ENCODE results near the gene UNC5C. TPM values are rescaled to one million over a fixed set of nuclear protein-coding genes. Genes with fewer than 3 reads are reported as not detected.
A peak's percentile ranks its signal among the peaks of the same experiment; 100 is the strongest.

Gene UNC5C
- total RNA-seq, 1 experiment from 2014 or later, result 0.11 TPM

DNA sequence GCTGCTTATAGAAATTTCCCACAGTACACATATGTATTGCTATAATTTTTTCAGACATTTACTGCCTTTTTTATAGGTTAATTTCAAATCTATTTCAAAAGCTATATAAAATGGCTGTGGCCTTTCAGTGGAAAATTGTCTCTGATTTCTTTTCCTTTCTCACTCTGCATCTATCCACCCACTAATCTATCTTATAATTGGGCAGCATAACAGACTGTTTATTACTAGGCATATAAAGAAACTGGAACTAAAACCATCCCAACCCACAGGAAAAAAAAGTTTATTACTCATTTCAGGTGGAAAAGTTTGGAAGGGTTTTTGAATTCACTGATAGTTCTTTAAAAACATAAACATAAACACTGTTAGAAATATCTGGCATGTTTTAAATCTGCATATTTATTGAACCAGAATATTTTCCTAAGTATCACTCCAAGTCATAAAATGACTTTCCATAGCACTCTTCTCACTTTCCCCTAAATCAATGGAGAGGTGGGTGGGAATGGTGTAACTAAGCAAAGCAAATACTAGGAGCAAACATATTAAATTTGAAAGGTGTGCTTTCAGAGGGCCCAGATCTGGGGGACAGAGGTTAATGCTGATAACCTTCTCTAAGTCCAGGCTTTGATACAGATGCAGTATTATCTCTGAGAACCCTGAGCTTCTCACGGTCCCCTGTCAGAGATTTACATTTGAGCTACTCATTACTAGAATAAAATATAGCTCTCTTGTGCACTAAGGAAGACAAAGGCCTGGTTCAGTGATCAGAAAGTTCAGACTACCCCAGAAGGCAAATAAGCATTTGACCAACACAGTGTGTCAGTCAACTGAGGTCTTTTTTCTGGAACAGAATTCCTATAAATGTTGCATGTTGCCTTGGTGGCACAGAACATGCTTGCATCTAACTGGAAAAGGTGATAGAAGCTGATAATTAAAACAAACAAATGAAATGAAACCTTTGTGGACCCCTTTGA, 328.3 kb downstream of the UNC5C start:
- DNase-seq (ENCODE audit: low read depth), result no peak

DNA sequence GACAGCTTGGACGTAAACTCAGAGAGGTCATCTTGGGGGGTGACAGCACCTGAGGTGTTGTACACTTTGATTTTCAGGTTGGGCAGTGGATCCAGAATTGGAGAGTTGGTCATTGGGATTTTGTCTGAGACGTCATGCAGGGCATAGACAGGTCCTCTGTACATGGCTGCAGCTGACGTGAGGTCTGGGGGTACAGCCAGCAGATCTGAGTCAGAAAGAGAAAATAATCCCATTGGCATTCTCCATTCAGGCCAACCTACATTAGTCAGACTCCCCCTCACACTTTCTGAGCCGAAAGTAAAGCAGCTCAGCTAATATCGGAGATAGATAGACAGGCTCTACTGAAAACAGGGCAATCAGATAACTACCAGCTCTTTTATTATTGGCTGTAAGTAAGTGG, 329.7 kb downstream of the UNC5C start:
- DNase-seq (ENCODE audit: low read depth), result peak; percentile 48

DNA sequence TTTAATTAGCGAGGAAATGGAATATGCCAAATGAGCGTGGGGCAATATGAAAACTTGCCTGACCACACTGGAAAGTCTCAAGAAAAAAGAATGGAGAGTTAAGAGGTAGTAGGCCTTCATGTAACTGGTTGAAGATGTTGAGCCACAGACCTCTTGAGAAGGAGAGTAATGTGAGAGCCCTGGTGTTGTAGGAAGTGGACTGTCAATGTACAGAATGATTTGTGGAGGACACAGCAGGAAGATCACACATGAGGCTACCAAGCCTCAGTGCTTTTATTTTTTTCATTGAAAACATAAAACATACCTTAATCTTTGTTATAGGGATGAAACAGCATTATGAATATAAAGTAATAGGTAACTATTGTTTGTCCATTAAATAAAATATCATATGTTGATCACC, 331.6 kb downstream of the UNC5C start:
- DNase-seq (ENCODE audit: low read depth), result peak; percentile 8

DNA sequence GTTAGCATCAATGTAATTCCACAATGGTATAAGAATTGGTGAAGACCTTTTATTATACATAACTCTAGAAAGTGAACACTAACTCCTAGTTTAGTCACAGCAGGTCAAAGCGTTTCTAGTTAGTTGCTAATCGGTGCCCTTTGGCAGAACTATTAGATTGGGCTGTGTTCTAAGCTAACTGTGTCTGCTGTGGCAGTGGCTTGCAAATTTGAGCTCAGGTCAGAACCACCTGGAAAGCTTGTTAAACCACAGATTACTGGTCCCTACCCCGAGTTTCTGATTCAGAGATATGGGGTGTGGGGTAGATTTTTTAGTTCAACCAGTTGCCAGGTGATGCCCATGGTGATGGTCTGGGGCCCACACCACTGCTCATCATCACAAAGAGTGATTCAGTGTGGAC, 332.1 kb downstream of the UNC5C start:
- no peak for DNase-seq (ENCODE audit: low read depth)

DNA sequence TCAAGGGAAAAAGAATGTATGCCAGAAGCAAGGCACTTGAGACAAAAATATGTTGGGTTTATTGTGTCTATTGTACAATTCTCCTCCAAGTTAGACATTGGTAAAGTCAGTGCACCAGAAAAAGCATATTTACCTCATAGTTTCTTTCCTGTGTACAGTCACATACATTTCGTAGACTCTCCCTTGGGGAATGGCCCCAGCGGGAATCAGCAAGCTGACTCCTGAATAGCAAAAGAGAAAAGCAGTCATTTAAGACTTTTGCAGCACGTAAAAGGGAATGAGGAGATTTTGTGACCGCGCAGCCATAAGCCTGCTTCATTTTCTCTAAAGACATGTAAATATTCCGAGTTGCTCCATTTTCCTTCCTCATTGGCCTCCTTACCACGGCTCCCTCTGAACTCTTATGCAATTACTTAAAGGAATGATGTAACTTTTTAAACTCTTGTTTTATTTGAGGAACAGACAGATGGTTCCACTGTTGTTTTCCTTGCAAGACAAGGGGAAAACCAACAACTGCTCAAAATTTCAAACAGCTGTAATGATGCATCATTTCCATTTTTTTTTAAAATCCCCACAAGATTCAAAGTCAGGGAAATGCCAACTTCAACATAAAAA, 332.7 kb downstream of the UNC5C start:
- no peak for DNase-seq (ENCODE audit: low read depth)

DNA sequence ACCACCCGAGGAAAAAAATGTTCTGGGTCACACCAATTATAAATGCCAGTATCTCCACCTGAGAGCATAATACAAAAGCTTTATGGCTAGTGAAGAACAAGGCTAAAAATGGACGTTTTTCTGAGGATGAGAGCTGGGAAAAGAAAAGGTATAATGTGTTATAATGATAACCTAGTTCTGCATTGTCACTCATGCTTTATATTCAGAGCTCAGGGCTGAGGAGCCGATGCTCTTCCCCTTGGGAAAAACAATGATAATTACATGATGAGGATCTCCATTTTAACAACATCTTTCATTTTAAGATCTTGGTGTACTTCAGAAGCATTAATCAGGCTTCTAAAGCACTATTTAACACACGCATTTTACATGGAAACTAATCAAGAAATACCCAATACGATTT, 333.7 kb downstream of the UNC5C start:
- DNase-seq (ENCODE audit: low read depth), result no peak

DNA sequence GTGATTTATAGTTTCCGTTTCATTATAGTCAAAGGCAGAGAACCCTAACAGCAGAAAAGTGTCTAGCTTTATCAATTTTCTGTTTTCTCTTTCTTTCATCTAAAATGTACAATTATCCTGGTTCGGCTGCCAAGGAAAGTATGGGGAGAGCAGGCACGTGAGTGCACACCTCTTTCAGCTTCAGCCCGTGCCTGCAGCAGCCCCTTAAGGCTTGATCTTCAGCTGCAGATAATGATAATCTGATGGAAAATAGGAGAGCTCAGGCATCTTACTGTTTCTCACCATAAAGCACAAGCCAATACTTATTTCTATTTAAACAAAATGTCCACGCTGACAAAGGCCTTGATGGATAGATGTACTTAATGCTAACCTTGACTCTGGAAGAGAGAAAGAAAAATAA, 334.4 kb downstream of the UNC5C start:
- no peak for DNase-seq (ENCODE audit: low read depth)

DNA sequence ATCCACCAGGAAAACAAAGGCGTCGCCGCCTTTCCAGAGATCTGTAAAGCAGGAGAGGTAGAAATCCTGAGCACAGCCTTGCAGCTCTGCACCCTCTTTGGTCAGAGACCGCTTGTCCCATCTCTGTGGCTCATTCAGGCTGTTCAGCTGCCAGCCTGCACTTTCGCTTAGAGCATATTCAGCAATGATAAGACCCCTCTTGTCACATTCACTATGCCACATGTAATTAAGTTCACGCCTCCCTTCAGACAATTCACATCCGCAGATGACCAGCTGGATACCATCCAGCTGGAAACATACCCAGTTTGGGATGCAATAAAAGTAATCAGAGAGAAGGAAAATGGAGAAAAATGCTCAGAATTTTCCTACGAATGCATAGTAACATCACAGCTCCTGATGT, 335.4 kb downstream of the UNC5C start:
- no peak for DNase-seq (ENCODE audit: low read depth)

DNA sequence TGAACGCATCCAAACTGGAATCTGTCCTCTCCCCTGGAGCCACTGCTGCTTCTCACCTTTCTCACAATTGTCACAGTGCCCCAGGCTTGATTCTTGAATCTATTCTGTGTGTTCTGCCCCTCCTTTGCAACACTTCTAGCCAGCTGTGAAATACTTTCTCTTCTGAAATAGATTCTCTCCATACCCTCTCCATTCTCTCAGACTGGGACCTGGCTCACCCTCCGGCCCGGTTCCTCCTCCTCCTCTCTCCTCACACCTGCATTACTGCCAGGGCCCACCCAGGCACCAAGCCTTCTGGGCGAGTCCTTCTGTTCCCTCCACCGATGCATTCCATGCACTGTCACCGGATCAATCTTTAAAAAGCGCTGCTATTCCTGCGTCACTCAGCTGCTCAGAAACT, 336.1 kb downstream of the UNC5C start:
- DNase-seq (ENCODE audit: low read depth), result no peak

DNA sequence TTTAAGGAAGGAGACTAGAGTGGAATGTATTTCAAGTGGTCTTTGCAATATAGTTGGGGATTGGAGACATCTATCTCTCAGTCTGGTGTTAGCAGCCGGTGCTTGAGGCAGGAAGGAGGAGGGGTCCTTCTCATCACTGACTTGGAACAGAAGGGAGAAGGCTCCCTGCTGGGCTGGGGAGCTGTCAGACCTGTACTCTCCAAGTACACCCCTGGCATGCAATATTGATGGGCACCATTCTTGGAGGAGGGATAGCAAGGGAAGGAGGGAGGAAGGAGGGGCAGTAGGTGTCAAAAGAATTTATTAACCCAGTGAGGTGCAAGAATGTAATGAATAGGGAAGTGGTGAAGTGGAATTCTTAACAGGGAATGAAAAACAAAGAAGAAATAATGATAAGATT, 338.8 kb downstream of the UNC5C start:
- no peak for DNase-seq (ENCODE audit: low read depth)

DNA sequence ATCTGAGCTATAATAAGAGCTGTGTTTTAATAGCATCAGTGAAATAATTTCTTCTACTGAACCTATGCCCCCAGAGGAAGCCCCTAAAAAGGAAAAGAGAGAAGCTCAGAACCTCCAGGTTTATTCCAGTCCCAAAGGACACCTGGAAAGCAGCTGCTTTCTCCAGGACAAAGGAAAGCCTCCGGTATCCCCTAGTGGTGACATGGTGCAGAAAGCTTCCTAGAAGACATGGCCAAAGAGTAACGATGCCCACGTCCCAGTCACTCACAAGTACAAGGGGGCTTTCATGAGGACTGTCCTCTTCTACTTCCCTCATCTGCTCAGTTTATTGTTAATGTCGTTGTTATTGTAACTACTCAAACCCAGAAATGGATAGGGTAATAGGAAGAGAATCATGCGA, 343.9 kb downstream of the UNC5C start:
- peak; percentile 18 for DNase-seq (ENCODE audit: low read depth)

DNA sequence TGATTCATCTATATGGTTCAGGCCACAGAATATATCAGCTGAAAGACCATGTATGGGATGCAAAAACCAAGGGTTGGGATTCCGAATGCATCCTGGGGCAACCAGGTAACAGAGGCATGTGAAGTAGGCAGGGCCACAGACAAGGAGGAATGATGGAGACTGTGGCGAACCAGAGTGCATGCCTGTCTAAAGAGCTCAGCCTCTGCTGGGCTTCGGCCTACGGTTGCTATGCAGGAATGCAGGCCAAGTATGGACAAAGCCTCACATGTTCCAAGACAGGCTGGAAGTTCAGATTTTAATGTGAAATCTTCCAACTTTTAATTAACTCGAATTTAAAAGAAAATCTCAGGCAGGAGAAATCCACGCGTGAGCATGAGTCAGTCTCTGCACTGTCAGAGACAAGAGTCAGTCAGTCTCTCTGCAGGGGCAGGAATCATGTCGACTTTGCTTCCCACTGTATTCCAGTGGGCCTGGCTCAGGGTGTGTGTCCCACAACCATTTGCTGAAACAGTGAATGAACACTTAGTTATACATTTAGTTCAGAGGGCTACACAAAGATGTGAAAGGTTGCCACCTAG, 344.4 kb downstream of the UNC5C start:
- no peak for DNase-seq (ENCODE audit: low read depth)

DNA sequence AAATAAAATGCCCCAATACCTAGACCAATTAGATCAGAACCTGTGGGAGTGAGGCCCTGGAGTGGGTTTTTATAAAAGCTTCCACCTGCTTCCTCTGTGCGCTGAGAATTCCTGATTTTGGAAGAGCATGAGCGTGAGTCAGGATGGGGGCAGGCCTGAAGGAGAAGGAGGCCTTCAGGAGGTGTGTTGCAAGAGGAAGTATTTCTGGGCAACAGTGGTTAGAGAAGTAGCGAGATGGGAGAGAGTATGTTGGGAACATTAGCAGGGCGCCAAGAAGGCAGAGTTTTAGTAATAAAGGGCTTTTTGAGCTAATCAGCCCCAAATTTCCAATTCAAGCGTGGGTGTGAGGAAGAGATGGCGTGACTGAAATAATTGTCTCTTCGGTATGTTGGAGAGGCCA, 349.8 kb downstream of the UNC5C start:
- peak; percentile 45 for DNase-seq (ENCODE audit: low read depth)

DNA sequence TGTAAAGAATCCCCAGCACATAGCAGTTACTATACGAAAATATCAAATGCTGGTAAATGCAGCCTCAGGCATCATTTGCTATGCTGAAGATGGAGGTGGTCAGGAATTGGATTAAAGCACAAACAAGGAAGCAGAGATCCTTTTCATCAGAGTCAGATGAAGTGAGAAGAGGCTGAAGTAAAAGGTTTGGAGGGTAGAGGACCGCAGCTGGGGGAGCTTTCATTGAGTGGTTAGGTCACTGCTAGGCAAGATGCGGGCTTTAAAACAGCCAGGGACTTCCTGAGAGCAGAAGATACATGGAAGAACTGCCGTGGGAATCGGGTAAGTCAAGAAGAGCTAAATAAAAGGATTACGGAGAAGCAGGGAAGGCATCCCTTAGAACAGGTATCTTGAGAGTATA, 351.4 kb downstream of the UNC5C start:
- DNase-seq (ENCODE audit: low read depth), result no peak

DNA sequence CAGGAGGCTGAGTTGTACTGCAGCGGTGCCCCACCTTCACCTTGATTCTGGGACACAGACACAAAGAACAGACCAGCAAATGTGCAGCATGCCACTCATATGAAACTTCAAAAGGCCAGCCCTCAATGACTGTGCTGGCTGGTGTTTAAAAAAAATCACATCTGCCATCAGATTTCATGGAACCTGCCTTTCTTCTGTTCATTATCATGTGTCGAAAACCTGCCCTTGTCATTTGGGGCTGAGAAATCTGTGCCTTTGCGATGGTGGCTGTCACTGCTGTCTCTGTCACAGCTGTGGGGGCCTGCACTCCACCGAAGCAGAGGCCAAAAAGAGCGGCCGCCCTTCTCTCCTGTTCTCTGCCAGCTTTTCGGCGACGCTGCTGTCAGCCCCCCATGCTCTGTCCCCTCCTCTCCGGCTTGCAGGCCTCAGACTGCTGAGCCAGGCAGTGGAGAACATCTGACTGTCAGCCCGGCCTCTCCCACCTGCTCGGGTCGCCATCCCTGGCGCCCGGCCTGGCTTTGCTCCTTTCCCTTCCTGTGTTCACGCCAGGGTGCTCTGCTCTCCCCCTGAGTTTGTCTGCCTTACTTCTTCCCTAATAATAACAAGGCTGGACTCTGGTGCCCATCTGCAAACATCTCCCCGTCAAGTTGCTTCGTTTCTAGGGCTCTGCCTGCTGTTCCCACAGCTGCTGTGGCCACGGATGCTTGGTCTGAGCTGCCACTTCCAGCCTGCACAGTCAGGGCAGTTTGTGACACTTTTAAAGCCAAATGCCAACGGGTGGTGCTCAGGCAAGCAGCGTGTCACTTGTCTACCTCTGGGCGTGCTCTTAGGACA, 355.2 kb downstream of the UNC5C start:
- DNase-seq (ENCODE audit: low read depth), result no peak

DNA sequence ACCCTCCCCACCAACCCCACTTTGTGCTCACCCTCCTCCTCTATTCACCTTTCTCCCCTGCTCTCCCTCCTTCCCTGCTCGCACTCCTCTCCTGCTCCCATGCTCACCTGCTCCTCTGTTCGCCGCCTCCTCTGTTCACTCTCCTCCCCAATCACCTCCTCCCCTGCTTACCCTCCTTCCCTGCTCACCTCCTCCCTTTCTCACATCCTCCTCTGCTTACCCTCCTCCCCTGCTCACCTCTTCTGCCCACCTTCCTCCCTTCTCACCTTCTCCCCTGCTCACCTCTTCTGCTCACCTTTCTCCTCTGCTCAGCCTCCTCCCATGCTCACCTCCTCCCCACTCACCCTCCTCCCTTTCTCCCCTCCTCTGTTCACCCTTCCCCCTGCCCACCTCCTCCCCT, 357.2 kb downstream of the UNC5C start:
- no peak for DNase-seq (ENCODE audit: low read depth)

DNA sequence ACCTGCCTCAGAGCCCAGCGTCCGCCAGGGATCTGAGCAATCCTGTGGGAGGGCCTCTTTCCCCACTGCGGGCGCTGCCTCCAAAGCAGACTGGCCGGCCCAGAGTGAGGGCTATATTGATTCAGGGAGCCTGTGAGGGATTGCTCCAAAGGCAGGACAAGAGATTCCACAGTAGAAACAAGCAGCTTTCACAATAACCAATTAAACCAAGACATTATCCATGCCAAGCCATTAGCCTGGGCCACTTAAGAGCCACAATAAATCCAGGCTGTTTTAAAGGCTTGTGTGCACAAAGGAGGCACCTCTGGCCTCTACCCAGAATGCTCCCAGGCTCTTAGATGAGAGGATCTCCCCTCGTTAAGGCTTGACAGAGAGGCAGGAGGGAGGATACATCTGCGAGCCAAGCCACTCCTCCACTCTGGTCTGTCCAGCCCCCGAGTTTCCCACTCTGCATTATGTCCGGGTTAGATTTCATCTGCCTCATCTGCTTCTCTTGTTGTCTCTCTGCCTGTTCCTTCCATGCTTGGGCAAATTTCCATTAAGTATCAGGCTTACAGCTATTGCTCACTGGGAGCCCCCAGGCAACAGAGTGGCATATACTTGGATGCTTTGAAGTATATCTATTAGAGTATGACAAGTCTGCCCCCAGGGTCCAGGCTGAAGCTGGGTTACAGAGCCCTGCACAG, 357.9 kb downstream of the UNC5C start:
- DNase-seq (ENCODE audit: low read depth), result no peak

DNA sequence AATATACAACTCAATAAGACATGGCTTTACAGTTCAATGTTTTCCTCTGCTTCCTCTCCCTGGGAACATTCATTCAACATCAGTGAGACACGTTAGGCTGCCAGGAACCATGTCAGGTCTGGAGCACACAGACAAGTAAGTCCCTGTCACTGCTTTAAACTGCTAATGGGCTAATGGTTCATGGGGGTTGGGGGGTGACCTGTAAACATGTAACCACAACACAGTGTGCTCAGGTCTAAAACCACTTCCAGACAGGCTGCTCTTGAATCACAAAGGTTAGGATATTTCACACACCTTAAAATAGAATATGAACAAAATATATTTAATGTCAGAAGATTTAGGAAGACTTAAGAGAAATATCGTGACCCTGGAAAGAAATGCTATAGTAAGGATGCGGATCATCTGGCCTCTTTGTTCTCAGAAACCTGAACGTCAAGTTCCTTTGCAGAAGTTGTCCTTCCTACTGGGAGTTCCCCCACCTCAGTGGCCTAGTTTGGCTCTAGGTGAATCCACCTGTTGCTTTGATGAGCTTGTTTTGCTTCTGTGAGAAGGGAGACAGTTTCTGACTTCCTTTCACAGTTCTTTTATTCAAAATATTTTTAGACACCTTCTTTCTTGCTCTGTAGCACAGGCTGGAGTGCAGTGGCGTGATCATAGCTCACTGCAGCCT, 359.9 kb downstream of the UNC5C start:
- DNase-seq (ENCODE audit: low read depth), result no peak

DNA sequence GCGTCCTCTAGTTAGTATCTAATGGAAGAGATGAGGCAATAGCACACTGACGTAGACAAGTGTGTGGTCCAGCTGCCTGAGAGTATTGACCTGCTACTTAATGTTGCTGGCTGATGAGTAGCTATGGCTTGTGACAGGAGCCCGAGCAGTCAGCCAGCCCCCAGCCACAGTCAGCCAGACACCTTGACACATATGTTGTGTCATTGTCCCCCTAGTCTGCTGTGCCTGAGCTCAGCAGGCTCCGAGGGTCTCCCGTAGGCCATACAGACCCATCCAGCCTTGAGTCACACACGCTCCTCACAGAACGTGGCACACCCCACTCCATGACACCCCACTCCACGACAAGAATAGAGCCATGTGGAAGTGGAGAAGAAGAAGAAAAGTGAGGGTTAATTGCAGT, 362.1 kb downstream of the UNC5C start:
- no peak for DNase-seq (ENCODE audit: low read depth)

DNA sequence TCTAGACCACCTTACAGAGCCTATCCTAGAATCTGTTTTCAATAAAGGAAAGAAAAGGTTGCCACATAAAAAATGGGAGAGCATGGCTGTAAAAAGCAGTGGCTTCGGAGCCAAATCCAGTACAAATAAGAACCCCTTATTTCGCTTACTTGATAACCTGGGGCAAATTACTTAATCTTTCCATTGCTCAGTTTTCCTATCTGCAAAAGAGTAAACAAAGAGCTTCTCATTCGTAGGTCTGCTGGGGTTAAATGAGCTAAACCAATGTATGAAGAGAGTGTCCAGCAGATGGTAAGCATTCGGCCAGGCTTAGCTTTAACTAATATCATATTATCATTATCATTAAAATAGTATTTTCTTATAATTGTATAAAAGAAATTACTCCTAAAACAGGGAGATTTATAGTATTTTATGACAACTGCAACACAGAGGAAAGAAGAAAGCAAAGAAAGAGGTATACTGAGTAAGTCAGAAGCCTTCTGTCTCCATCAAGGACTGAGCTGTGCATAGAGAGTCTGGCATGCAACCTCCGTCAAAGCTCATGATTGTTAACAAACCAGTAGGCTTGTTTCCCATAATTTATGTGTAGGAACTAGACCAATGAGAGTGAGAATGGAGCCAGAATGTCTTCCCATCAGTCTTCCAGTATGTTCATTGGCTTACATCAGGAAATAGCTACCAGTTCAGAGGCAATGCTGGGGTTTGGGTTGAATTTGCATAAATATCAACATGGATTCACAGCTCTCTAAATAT, 364.9 kb downstream of the UNC5C start:
- no peak for DNase-seq (ENCODE audit: low read depth)
